Liver (tissue), 9 donors: ENCODE results near the gene ADCY3. TPM values are rescaled to one million over a fixed set of nuclear protein-coding genes. Genes with fewer than 3 reads are reported as not detected.

ENCODE experiments used
- DNase-seq: peaks from one replicate; pipeline ENCODE4 v3.0.0-alpha.2; 2017; ENCODE audit warnings: low spot score
- H3K27ac ChIP-seq, 2 donors: one replicate each; pipeline ENCODE4 v1.7.0; 2013; ENCODE audit warnings: inconsistent platforms in 2 of 2, low read length in 2 of 2, control low read depth in 1 of 2, low read depth in 1 of 2, mild to moderate bottlenecking in 1 of 2
- H3K27me3 ChIP-seq, 4 donors: one replicate each; pipeline versions ENCODE4 v1.6.1 to v1.7.0; 2013; ENCODE audit warnings: low read length in 3 of 4, inconsistent platforms in 1 of 4, mild to moderate bottlenecking in 1 of 4, moderate library complexity in 1 of 4; ENCODE audit not compliant: control insufficient read depth in 4 of 4, insufficient read depth in 4 of 4
- H3K36me3 ChIP-seq, 4 donors: one replicate each; pipeline versions ENCODE4 v1.6.1 to v1.7.0; 2013; ENCODE audit warnings: low read length in 3 of 4, mild to moderate bottlenecking in 3 of 4, low read depth in 1 of 4, moderate library complexity in 1 of 4; ENCODE audit not compliant: control insufficient read depth in 4 of 4, insufficient read depth in 3 of 4
- H3K4me1 ChIP-seq, 4 donors: one replicate each; pipeline versions ENCODE4 v1.6.1 to v1.7.0; 2013; ENCODE audit warnings: low read length in 3 of 4, mild to moderate bottlenecking in 3 of 4, moderate library complexity in 1 of 4; ENCODE audit not compliant: control insufficient read depth in 4 of 4, insufficient read depth in 4 of 4
- H3K4me3 ChIP-seq, 3 donors: one replicate each; pipeline versions ENCODE4 v1.6.1 to v1.7.0; 2013; ENCODE audit warnings: low read length in 3 of 3, control low read depth in 1 of 3, low read depth in 1 of 3, mild to moderate bottlenecking in 1 of 3
- H3K9ac ChIP-seq, 2 donors: one replicate each; pipeline ENCODE4 v1.7.0; 2013; ENCODE audit warnings: low read length in 2 of 2, mild to moderate bottlenecking in 2 of 2, moderate library complexity in 2 of 2, control low read depth in 1 of 2, low read depth in 1 of 2
- H3K9me3 ChIP-seq, 4 donors: one replicate each; pipeline versions ENCODE4 v1.6.1 to v1.7.0; 2013; ENCODE audit warnings: low read length in 3 of 4; ENCODE audit not compliant: control insufficient read depth in 4 of 4
- CTCF ChIP-seq: fragments of 150-350 bp; IDR thresholded peaks from 2 replicates; pipeline ENCODE4 v1.5.1; 2017; ENCODE audit warnings: improper control_type of control experiment, low read depth, low read length; ENCODE audit not compliant: missing input control
- EGR1 ChIP-seq, 2 donors: IDR thresholded peaks; 2 replicates each; pipeline ENCODE4 v1.6.1; 2016 to 2018; ENCODE audit warnings: antibody characterized with exemption in 2 of 2, low read depth in 2 of 2
- FOXA1 ChIP-seq: IDR thresholded peaks from 2 replicates; pipeline ENCODE4 v1.6.1; 2016; ENCODE audit warnings: antibody characterized with exemption
- FOXA2 ChIP-seq: IDR thresholded peaks from 2 replicates; pipeline ENCODE4 v1.6.1; 2016; ENCODE audit warnings: antibody characterized with exemption
- GABPA ChIP-seq, 2 donors: IDR thresholded peaks in 1 of 2; conservative IDR thresholded peaks in 1 of 2; 2 replicates each; pipeline ENCODE4 v1.6.1; 2016; ENCODE audit warnings: antibody characterized with exemption in 2 of 2, mild to moderate bottlenecking in 1 of 2, moderate library complexity in 1 of 2
- HNF4A ChIP-seq, 2 donors: conservative IDR thresholded peaks; 2 replicates each; pipeline ENCODE4 v1.6.1; 2016; ENCODE audit warnings: antibody characterized with exemption in 2 of 2, mild to moderate bottlenecking in 2 of 2
- HNF4G ChIP-seq: IDR thresholded peaks from 2 replicates; pipeline ENCODE4 v1.6.1; 2016; ENCODE audit warnings: antibody characterized with exemption
- JUND ChIP-seq, 2 donors: IDR thresholded peaks; 2 replicates each; pipeline ENCODE4 v1.6.1; 2016; ENCODE audit warnings: antibody characterized with exemption in 2 of 2
- MAX ChIP-seq: IDR thresholded peaks from 2 replicates; pipeline ENCODE4 v1.6.1; 2016; ENCODE audit warnings: antibody characterized with exemption
- NR2F2 ChIP-seq: IDR thresholded peaks from 2 replicates; pipeline ENCODE4 v1.6.1; 2016; ENCODE audit warnings: antibody characterized with exemption
- RAD21 ChIP-seq, 2 donors: IDR thresholded peaks; 2 replicates each; pipeline ENCODE4 v1.6.1; 2016; ENCODE audit warnings: antibody characterized with exemption in 2 of 2, mild to moderate bottlenecking in 2 of 2
- REST ChIP-seq: IDR thresholded peaks from 2 replicates; pipeline ENCODE4 v1.6.1; 2016; ENCODE audit warnings: antibody characterized with exemption, mild to moderate bottlenecking
- RXRA ChIP-seq, 2 donors: IDR thresholded peaks; 2 replicates each; pipeline ENCODE4 v1.6.1; 2017 to 2018; ENCODE audit warnings: antibody characterized with exemption in 2 of 2, mild to moderate bottlenecking in 1 of 2
- SP1 ChIP-seq: IDR thresholded peaks from 2 replicates; pipeline ENCODE4 v1.6.1; 2018; ENCODE audit warnings: antibody characterized with exemption, mild to moderate bottlenecking
- TAF1 ChIP-seq: conservative IDR thresholded peaks from 2 replicates; pipeline ENCODE4 v1.6.1; 2016; ENCODE audit warnings: antibody characterized with exemption, mild to moderate bottlenecking
- ZBTB33 ChIP-seq: IDR thresholded peaks from 2 replicates; pipeline ENCODE4 v1.6.1; 2016; ENCODE audit warnings: antibody characterized with exemption
- WGBS: extraction: QIAGEN DNeasy Blood & Tissue Kit; methylation state at CpG from one replicate; pipeline ENCODE4 v1.1.7; 2013; 5-methylcytosine and 5-hydroxymethylcytosine counted together
- polyA plus RNA-seq, 2 donors: library from polyadenylated mRNA; stranded (reverse) in 1 of 2; unstranded in 1 of 2; fragments of 200-250 nt in 1 of 2; fragments of >200 nt in 1 of 2; fragmentation: Nextera tagmentation in 1 of 2; extraction: Ambion mirVana in 1 of 2; gene quantifications; one replicate each; pipeline versions ENCODE4 v1.2.1 to v1.2.3, GENCODE V29; 2013 to 2015
- total RNA-seq, 2 donors: library from RNA; depleted of rRNA; stranded (reverse); fragments of >200 nt; gene quantifications; one replicate each; pipeline ENCODE4 v1.2.3, GENCODE V29; 2014
- donor health status: healthy.
- donor health status: healthy.
- donor health status: healthy.
- donor health status: healthy.
- donor health status: healthy.

The ADCY3 gene
- total and polyA plus RNA-seq, 4 donors = 0.99 to 8.4 (median 6.4) TPM

- TF ChIP-seq RXRA (IDR thresholded peaks at IDR 0.05) (peak in 1 of 2 donors; percentile 41), EGR1 (IDR thresholded peaks at IDR 0.05; ENCODE audit: low read depth in 2 of 2) (no peak), CTCF (no peak), REST (no peak), SP1 (peak; percentile 48), ZBTB33 (no peak), TAF1 (no peak), NR2F2 (peak; percentile 90), HNF4A (conservative IDR thresholded peaks at IDR 0.05) (no peak), HNF4G (no peak)
- no peak overlapping the region for H3K4me3 ChIP-seq
- no peaks in the 10 kb centered on the region for H3K27me3 ChIP-seq
- no peak overlapping the region for H3K9ac ChIP-seq
- H3K36me3 ChIP-seq = no peaks in the 10 kb centered on the region
- peak overlapping the region in 1 of 2 donors; percentile 36 for H3K27ac ChIP-seq
- H3K9me3 ChIP-seq = no peaks in the 10 kb centered on the region
- WGBS = 89% methylated on average over 8 of the region's 8 CpGs
- DNase-seq = no peak
- H3K4me1 ChIP-seq = no peaks in the 10 kb centered on the region
These were observed 64.9 kb downstream of the ADCY3 start for GRCh38 chr2:24855022-24855622.

- Histone ChIP-seq H3K9me3 (no peaks in the 10 kb centered on the region), H3K27me3 (no peaks in the 10 kb centered on the region), H3K4me1 (no peaks in the 10 kb centered on the region), H3K27ac (no peak overlapping the region), H3K36me3 (no peaks in the 10 kb centered on the region), H3K4me3 (no peak overlapping the region), H3K9ac (no peak overlapping the region)
- WGBS = 80% methylated on average over 3 of the region's 3 CpGs
- DNase-seq = no peak
- TF ChIP-seq ZBTB33 (no peak), FOXA1 (no peak), FOXA2 (no peak), MAX (no peak), RAD21 (IDR thresholded peaks at IDR 0.05) (no peak), REST (no peak), EGR1 (IDR thresholded peaks at IDR 0.05; ENCODE audit: low read depth in 2 of 2) (no peak), NR2F2 (no peak), JUND (IDR thresholded peaks at IDR 0.05) (no peak), TAF1 (no peak), HNF4A (conservative IDR thresholded peaks at IDR 0.05) (no peak), RXRA (IDR thresholded peaks at IDR 0.05) (no peak), GABPA (IDR thresholded peaks at IDR 0.05 in 1 of 2, conservative IDR thresholded peaks at IDR 0.05 in 1 of 2) (no peak)
These were observed 66.0 kb downstream of the ADCY3 start for GRCh38 chr2:24853996-24854395.
